GM12891 (cell line): ENCODE measurements around the gene ZFYVE21.

Source experiments
- DNase-seq: peaks from one replicate; pipeline ENCODE4 v3.0.0; 2011; ENCODE audit warnings: low spot score; ENCODE audit not compliant: insufficient read length
- FAIRE-seq: peaks from 2 replicates; lab custom pipeline; 2011; peaks lifted over from hg19 to GRCh38; lab: Jason Lieb, UNC
- PAX5 ChIP-seq: IDR thresholded peaks from 2 replicates; pipeline ENCODE4 v1.6.1; 2011; ENCODE audit warnings: low read length, moderate library complexity, mild to moderate bottlenecking; ENCODE audit not compliant: insufficient read depth, severe bottlenecking
- POLR2A ChIP-seq: IDR thresholded peaks from 2 replicates; pipeline ENCODE4 v1.6.1; 2011; ENCODE audit warnings: low read depth, low read length, control low read depth
- POLR2AphosphoS5 ChIP-seq: IDR thresholded peaks from 2 replicates; pipeline ENCODE4 v1.6.1; 2011; ENCODE audit warnings: low read depth, low read length, control low read depth
- POU2F2 ChIP-seq: IDR thresholded peaks from 2 replicates; pipeline ENCODE4 v1.6.1; 2011; ENCODE audit warnings: low read depth, mild to moderate bottlenecking, control low read depth, low read length, moderate library complexity
- SPI1 ChIP-seq: IDR thresholded peaks from 2 replicates; pipeline ENCODE4 v1.6.1; 2011; ENCODE audit warnings: low read depth, low read length, control low read depth
- TAF1 ChIP-seq: IDR thresholded peaks from 2 replicates; pipeline ENCODE4 v1.6.1; 2011; ENCODE audit warnings: low read depth, low read length, control low read depth

The ZFYVE21 gene

DNA sequence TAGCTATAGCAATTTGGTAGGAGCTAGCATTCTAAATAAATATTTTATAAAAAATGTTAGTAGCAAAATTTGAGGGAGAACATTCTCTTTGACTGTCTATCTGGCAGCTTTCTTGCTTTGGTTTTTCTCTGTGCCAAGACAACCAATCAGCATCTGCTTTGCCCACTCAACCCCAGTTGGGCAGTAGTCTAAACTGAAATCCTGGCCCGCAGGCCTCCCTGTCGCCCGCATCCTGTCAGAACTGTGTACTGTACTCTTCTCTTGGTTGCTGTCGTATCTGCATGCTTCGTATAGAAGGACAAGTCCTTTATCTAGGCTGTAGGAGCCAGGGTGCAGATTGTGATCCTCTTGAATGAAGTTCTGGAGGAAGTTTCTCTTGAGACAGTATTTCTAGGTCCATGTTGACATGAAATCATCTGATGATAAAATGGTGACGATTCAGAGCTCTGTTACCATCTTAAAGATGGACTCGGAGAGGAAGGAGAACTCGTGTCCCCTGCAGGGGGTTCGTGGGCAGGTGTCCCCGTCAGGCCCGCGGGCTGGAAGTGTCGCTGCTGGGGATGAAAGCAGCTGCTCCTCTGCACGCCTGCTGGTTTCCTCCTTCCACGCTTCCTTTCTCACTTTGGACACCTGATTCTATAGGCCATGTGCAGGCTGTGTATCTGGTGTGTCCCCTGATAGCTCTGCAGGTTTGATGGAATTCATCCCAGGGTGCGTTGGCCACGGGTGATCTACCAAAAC lies 34.9 kb upstream of the ZFYVE21 start:
- DNase-seq (no peak), FAIRE-seq (no peak)
- TF ChIP-seq PAX5 (no peak), POLR2AphosphoS5 (no peak), POLR2A (no peak), POU2F2 (no peak), TAF1 (no peak), SPI1 (no peak)

DNA sequence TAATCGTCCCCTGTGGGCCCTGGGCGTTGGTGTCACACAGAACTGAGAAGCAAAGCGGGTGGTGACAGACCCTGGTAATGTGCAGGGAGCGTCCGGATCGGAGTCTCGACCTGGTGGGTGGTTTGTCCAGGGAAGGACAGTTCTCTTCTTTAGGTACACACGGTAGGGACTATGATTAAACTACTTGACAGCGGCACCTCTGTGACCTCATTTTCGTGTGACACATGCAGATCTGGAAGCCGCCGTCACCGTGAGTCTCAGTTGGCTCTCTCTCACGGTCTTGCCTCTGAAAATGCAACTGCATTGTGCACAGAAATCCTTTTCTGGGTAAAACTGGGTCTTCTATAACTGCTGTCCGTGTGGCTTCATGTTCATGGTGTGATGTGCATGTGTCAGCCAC lies 32.5 kb upstream of the ZFYVE21 start:
- DNase-seq (no peak), FAIRE-seq (no peak)
- TF ChIP-seq SPI1 (no peak), POU2F2 (no peak), PAX5 (no peak), TAF1 (no peak), POLR2A (no peak), POLR2AphosphoS5 (no peak)

DNA sequence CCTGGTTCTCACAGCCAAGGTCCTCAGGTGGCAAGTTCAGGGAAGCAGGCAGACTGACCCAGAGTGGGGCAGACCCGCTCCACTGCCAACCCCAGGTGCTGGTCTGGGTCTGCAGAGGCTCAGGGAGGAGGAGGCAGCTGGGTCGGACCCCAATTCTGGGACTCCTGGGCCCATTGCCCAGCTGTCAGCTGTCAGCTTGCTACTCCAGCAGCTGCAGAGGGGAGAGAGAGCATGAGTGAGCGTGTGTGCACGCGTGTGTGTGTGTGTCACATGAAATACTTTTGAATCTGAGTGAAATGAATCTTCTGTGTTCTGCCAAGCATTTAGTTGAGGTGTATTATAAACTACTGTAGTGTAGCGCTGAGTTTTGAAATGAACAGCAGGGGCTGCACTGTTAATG lies 31.1 kb upstream of the ZFYVE21 start:
- no peak for DNase-seq
- FAIRE-seq: no peak

DNA sequence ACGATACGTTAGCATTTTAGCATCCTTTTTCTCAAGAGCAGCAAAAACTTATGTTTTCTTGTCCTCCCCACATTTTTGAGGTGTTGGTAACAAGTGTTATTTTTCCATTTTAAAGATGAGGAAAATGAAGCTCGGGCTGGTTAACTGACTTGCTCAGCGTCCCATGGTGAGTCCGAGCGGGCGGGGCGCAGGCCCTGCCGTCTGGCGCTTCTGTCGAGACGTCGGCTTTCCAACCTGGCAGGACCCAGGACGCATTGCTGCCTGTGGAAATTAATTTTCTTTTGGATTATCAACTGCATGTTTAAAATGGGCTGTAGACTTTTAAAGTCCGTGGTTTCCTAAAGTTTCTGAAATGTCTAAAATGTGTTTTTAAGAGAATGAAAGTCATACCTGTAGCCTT lies 30.7 kb upstream of the ZFYVE21 start:
- TF ChIP-seq POLR2AphosphoS5: no peak
- TF ChIP-seq TAF1: no peak
- DNase-seq: no peak
- FAIRE-seq: no peak

More for the DNA sequence above, 31.1 kb upstream of the ZFYVE21 start:
- TF ChIP-seq TAF1 (no peak), PAX5 (no peak), POU2F2 (no peak), POLR2AphosphoS5 (no peak), POLR2A (no peak), SPI1 (no peak)

DNA sequence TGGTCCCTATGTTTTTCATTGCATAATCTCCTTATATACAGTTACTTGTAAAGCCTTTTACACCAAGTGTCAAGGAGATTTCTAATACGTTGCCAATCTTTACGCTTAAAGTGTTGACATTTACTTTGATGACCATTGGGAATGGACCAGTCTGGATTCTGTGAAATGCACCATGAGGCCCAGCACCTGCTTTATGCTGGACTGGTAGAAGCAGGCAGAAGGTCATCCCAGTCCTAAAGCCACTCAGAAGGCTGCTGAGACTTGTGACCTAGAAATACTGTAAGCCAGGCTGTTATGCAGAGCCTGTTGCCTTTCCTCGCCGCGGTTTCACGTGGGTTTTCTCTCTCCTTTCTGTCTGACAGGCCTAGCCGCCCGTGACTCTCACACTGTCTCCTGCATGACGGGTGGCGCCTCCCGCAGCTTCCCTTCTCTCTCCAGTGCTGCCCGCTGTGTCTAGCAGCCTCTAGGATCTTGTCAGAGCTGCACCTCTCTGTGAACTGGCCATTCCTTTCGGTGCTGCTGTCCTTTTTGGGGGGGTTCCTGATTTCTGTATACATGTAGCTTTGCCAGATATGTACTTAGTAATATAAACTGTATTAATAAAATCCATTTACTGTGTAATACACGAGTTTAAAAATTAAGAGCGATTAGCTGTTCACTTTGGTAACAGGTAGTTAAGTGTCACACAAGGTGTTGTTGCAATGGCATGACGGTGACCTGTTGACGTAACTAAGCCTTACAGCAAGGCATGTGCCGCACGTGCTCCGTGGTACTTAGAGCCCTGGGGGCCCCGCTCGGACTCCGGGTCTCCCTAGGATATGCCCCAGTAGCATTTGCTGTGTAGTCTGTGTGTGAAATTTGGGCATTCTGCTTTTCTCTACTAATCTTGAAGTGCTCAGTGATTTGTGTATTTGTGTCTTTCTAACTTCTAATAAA lies 30.1 kb upstream of the ZFYVE21 start:
- DNase-seq: no peak
- no peak for FAIRE-seq
- TF ChIP-seq TAF1 (no peak), POLR2A (no peak), SPI1 (no peak), PAX5 (no peak), POU2F2 (no peak), POLR2AphosphoS5 (no peak)

DNA sequence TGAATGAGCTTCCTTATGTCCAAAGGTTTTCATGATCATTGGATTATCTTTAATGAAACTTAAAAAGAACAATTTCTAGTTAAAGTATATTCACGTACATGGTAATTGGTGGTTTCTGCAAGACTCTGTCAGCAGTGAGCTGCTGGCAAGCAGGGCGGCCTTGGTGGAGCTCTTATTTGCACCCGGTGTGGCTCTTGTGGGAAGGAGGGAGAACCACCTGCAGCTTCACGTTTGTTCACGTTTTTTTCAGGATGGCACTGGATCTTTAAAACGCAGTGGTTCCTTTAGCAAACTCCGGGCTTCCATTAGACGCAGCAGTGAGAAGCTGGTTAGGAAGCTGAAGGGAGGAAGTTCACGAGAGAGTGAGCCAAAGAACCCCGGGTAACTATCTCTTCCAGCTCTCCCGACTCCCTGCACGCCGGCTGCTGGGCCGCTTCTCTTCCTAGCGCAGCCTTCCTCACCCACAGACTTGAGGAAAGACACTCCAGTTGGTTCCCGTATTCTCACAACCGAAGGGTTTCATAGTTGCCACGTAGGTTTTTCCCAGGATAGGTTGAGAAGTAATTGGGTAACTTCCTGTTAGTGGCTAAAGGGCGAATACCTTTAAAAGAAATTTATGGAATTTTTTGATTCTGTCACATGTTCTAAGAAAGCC lies 28.7 kb upstream of the ZFYVE21 start:
- TF ChIP-seq TAF1 (no peak), POLR2A (no peak), PAX5 (no peak), POLR2AphosphoS5 (no peak), SPI1 (no peak)
- no peak for DNase-seq
- FAIRE-seq: no peak

DNA sequence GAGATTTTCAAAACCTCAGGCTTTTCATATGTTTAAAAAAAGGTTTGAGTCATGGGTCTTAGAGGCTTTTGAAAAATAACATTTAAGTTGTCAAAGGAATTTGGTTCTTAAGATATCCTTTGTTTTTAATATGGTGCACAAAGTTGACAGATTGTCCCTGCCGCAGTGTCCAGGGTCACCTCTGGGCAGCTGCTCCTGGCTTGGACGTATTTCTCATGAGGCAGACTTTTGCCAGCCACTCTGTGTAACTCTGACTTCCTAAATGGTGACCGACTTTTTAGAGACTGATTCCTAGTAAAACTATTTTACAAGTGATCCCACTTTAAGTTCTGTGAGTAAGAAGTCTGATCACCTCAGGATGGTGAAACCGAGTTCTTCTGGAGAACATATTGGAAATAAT lies 27.9 kb upstream of the ZFYVE21 start:
- no peak for DNase-seq
- no peak for FAIRE-seq
- TF ChIP-seq TAF1 (no peak), POLR2A (no peak), POLR2AphosphoS5 (no peak), PAX5 (no peak), SPI1 (no peak), POU2F2 (no peak)

DNA sequence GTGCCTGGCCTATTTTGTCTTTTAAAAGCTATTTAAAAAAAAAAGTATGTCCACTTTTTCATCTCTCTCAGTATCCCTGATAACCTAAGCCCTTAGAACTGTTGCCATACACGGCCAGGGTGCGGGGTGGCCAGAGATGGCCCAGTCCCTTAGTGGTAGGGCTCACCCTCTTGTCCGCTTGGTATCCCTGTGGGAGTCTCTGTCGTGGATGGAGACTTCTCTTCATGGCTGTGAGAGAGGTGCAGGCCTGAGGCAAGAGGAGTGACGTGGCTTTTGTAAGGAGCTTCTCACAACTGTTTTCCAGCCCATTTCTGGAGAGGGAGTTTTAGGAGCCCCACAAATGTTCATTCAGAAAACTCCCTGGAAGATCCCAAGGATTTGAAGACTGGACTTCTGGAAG lies 27.2 kb upstream of the ZFYVE21 start:
- no peak for TF ChIP-seq PAX5
- FAIRE-seq (peak; percentile 40), DNase-seq (no peak)

DNA sequence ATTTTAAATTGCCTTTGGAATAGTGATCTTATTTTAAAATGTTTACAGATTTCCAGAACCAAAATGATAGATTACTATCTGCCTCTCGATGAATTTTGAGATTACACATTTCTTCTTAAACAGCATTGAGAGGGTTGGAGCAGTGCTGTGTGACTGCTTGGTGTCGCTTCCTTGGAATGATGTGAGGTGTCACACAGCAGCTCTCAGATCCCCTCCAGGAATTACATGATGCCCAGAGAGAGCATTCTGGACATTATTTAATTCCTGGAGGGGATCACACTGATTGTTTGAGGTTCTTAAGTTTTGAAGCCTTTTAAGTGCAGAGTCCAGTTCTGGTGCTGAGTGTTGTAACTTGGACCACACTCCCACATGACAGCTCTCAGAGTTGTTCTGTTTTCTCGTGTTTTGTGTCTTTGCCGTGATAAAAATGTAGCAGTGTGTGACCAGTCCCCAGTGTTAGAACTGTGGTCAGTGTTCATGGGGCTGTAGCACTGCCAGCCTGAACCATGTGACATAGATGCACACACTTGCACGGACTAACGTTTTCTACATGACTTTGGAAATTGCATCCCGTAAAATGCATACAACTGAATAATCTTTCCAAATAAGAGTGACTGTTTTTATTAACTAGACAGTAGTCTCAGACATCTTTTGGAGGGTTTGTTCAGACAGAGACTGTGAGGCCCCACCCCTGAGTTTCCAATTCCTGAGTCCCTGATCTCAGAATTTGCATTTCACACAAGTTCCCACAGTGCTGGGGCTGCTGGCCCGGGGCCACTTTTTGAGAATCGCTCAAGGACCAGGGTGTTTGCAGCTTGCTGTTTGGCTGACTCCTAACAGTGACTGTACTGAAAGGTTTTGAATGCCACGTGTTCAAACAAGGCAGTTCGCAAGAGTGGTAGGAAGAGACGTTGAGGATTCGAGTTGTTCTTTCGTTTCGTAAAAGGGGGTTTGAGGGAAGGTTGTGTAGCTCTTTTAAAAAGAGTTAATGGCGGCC lies 26.4 kb upstream of the ZFYVE21 start:
- FAIRE-seq (peak; percentile 84), DNase-seq (no peak)
- TF ChIP-seq TAF1 (no peak), PAX5 (no peak), POLR2AphosphoS5 (peak; percentile 68), POLR2A (peak; percentile 53; the same call in 1 of the 2 replicates), POU2F2 (peak; percentile 94; the same call in 1 of the 2 replicates), SPI1 (no peak; the same call in 1 of the 2 replicates)
